NT2/D1 (cell line): ENCODE measurements around the gene ALDH18A1.
"Not testable (repeated sequence)": the region's sequence is repeated elsewhere in the genome, so short reads cannot be mapped to it uniquely, and the experiment has no call there.

Experiments used
- DNase-seq: peaks from one replicate; pipeline ENCODE4 v3.0.0-alpha.2; 2011; ENCODE audit warnings: low read depth, low spot score
- H3K27me3 ChIP-seq: 2 replicates; pipeline ENCODE4 v1.6.0; 2011; ENCODE audit warnings: mild to moderate bottlenecking; ENCODE audit not compliant: insufficient read length, insufficient read depth
- H3K36me3 ChIP-seq: 2 replicates; pipeline ENCODE4 v1.6.1; 2011; ENCODE audit warnings: mild to moderate bottlenecking, low read length, mixed read lengths; ENCODE audit not compliant: insufficient read depth, insufficient read length
- H3K4me1 ChIP-seq: 2 replicates; pipeline ENCODE4 v1.5.1; 2011; ENCODE audit not compliant: insufficient read depth, insufficient read length
- H3K4me3 ChIP-seq: 2 replicates; pipeline ENCODE4 v1.5.1; 2011; ENCODE audit warnings: low read depth; ENCODE audit not compliant: insufficient read length
- H3K9ac ChIP-seq: 2 replicates; pipeline ENCODE4 v1.6.0; 2011; ENCODE audit warnings: low read depth; ENCODE audit not compliant: insufficient read length
- H3K9me3 ChIP-seq: 2 replicates; pipeline ENCODE4 v1.5.1; 2011; ENCODE audit warnings: mild to moderate bottlenecking, low read length; ENCODE audit not compliant: insufficient read depth
- SUZ12 ChIP-seq: IDR thresholded peaks from 2 replicates; pipeline ENCODE4 v1.6.1; 2011; ENCODE audit not compliant: insufficient read length, insufficient read depth; ENCODE audit errors: extremely low read depth
- YY1 ChIP-seq: IDR thresholded peaks from 2 replicates; pipeline ENCODE4 v1.6.1; 2011; ENCODE audit not compliant: insufficient read length, insufficient read depth
- ZNF274 ChIP-seq: IDR thresholded peaks from 2 replicates; pipeline ENCODE4 v1.6.1; 2011; ENCODE audit warnings: mild to moderate bottlenecking, low read depth, low read length

Gene ALDH18A1

DNA sequence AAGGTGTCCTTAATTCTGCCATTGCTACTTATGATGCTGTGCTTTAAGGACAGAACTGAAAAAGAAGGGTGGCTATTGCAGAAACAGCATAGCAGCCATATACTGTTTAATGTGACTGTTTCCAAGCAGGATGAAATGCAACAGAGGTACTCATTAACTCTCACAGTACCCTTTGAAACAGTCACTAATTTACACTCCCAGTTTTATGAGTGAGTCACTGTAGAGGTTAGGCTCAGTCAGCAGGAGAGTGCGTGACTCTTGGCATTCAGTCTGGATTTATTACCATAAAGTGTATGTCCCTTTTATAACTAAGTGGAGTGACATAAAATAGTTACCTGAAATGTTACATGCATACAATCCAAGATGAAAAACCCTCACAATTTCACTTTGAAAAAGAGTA is 27.7 kb downstream of the ALDH18A1 start:
- no peak for DNase-seq
- Histone ChIP-seq H3K36me3 (peaks cover 80% of the 10 kb centered on the region), H3K9ac (no peak overlapping the region), H3K4me1 (no peaks in the 10 kb centered on the region), H3K27me3 (no peaks in the 10 kb centered on the region), H3K4me3 (no peak overlapping the region), H3K9me3 (no peaks in the 10 kb centered on the region)
- TF ChIP-seq SUZ12, result no peak
- no peak for TF ChIP-seq YY1
- TF ChIP-seq ZNF274, result no peak

DNA sequence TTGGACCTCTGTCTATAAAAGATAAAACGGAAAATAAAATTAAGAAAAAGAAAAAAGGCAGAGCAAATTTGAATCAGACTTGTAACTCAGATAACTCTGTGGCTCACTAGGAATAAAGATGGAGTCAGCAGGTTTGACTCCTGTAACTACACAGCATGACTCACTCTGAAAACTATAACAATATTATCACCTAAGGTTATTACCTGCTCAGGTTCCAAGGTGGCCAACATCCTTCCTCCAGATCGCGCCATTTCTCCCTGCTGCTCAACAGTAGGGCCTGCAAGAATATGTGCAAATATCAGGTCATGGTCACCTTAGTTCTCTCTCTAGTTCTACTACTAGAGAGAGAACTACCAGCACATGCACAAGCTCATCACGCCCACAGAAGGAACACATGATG is 30.0 kb downstream of the ALDH18A1 start:
- no peak overlapping the region for H3K9ac ChIP-seq
- no peaks in the 10 kb centered on the region for H3K27me3 ChIP-seq
- H3K4me1 ChIP-seq, result no peaks in the 10 kb centered on the region
- TF ChIP-seq YY1 (no peak), ZNF274 (no peak), SUZ12 (no peak)
- H3K4me3 ChIP-seq, result no peak overlapping the region
- DNase-seq, result no peak
- no peaks in the 10 kb centered on the region for H3K9me3 ChIP-seq
- peaks cover 69% of the 10 kb centered on the region for H3K36me3 ChIP-seq

DNA sequence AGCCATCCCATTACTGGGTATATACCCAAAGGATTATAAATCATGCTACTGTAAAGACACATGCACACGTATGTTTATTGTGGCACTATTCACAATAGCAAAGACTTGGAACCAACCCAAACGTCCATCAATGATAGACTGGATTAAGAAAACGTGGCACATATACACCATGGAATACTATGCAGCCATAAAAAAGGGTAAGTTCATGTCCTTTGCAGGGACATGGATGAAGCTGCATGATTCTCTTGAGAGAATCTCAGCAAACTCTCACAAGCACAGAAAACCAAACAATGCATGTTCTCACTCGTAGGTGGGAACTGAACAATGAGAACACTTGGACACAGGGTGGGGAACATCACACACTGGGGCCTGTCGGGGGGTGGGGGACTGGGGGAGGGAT is 36.1 kb downstream of the ALDH18A1 start:
- H3K4me1 ChIP-seq, H3K9ac ChIP-seq, H3K4me3 ChIP-seq, H3K27me3 ChIP-seq, H3K9me3 ChIP-seq, DNase-seq: not testable (repeated sequence)
- peaks cover 55% of the 10 kb centered on the region for H3K36me3 ChIP-seq

DNA sequence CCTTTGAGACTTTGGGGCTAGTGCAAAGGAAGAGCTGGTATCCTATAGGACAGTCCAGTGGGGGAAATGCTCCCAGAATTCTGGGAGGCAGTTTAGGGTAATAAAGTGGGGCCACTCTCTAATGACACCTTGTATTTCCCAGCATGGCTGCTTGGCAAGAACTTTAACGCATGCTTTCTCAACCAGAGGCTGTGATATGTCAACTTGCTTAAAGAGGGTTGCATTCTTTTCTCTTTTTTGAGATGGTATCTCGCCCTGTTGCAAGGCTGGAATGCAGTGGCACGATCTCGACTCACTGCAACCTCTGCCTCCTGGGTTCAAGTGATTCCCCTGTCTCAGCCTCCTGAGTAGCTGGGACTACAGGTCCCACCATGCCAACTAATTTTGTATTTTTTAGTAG is 38.4 kb downstream of the ALDH18A1 start:
- Histone ChIP-seq H3K9ac (no peak overlapping the region), H3K9me3 (no peaks in the 10 kb centered on the region), H3K36me3 (peaks cover 66% of the 10 kb centered on the region), H3K27me3 (no peaks in the 10 kb centered on the region), H3K4me3 (no peak overlapping the region), H3K4me1 (no peaks in the 10 kb centered on the region)
- no peak for DNase-seq
- TF ChIP-seq YY1 (no peak), SUZ12 (no peak), ZNF274 (no peak)

DNA sequence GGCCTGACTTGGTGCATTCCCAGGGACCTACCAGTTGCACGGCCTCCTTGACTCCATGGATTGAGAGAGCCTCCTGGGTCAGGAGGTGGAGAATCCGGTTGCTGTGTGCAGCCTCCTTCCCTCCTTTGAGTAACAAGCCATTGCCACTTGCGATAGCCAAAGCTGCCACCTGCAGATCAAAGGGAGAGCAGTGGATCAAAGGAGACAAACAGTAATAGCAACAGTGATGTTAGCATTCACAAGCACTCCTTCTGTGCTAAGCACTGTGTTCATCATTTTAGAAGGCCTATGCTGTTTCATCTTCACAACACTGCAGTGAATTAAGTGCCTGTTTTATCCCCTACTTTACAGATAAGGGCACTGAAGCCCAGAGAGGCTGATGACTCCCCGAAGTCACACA is 40.1 kb downstream of the ALDH18A1 start:
- TF ChIP-seq SUZ12, result no peak
- no peaks in the 10 kb centered on the region for H3K27me3 ChIP-seq
- peaks cover 73% of the 10 kb centered on the region for H3K36me3 ChIP-seq
- no peak overlapping the region for H3K4me3 ChIP-seq
- H3K4me1 ChIP-seq, result no peaks in the 10 kb centered on the region
- no peak for DNase-seq
- no peaks in the 10 kb centered on the region for H3K9me3 ChIP-seq
- H3K9ac ChIP-seq, result no peak overlapping the region

DNA sequence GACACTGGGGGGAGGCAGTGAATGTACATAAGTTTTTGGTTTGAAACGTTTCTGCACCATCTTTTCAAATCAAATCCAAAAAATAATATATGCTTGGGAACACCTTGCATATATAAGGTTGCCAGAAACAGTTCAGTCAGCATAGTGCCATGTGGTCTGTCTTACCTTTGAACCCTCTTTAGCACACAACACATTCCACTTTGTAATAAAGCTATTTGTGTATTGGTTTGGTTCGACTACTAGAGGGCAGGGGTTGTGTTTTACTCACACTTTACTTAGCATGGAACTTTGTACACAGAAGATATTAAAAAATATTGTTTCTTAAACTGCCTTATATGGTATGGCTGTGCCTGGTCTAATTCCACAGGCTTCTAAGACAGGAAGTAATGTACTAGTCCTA is 43.2 kb downstream of the ALDH18A1 start:
- Histone ChIP-seq H3K36me3 (peaks cover 93% of the 10 kb centered on the region), H3K9ac (no peak overlapping the region), H3K4me3 (no peak overlapping the region), H3K4me1 (no peaks in the 10 kb centered on the region), H3K27me3 (no peaks in the 10 kb centered on the region), H3K9me3 (no peaks in the 10 kb centered on the region)
- TF ChIP-seq YY1 (no peak), SUZ12 (no peak), ZNF274 (no peak)
- no peak for DNase-seq

DNA sequence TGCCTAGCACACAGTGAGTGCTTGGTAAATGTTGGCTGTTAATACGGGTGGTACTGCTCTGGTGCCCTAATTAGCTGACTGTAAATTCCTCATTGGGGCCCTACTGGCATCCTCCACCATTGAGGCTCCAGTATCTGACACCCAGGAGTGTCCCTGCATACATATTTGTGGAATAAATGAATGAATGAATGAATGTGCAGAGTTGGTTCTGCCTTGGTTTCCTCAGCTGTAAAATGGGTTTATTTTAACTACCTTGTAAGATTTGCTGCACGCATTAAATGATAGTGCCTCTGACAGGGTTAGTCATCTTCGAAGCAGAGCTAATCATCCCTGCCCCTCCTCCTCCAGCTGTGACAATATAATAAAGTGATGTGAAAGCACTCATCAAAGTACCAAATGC is 45.8 kb downstream of the ALDH18A1 start:
- H3K9ac ChIP-seq, result no peak overlapping the region
- no peak overlapping the region for H3K4me3 ChIP-seq
- H3K4me1 ChIP-seq, result no peaks in the 10 kb centered on the region
- peaks cover 91% of the 10 kb centered on the region for H3K36me3 ChIP-seq
- no peak for DNase-seq
- TF ChIP-seq YY1 (no peak), ZNF274 (no peak), SUZ12 (no peak)
- no peaks in the 10 kb centered on the region for H3K9me3 ChIP-seq
- H3K27me3 ChIP-seq, result no peaks in the 10 kb centered on the region

DNA sequence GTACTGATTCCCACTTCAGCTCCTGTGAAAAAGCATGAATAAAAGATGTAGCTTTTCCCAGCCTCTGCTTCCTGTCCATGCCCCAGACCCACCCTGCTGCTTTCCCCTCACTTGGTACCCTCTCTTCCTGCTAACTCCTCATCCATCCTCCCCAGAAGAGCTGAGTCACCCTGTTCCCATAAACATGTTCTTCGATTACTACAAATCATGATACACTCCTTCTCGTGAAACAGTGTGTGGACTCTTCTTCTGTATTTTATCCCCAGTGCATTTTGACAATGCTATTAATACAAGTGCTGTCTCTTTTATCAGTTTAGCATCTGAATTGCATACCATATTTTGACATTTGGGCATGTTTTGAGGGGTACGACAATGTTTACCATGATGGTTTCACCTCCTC is 49.6 kb downstream of the ALDH18A1 start:
- H3K4me1 ChIP-seq, result no peaks in the 10 kb centered on the region
- H3K36me3 ChIP-seq, result peaks cover 62% of the 10 kb centered on the region
- TF ChIP-seq ZNF274 (no peak), SUZ12 (no peak), YY1 (no peak)
- no peaks in the 10 kb centered on the region for H3K27me3 ChIP-seq
- no peaks in the 10 kb centered on the region for H3K9me3 ChIP-seq
- no peak for DNase-seq
- H3K9ac ChIP-seq, result no peak overlapping the region
- H3K4me3 ChIP-seq, result no peak overlapping the region
